ENCODE measurements around the gene SMIM15. TPM values are rescaled to one million over a fixed set of nuclear protein-coding genes. Genes with fewer than 3 reads are reported as not detected.
A peak's percentile ranks its signal among the peaks of the same experiment; 100 is the strongest.

Gene SMIM15
- total RNA-seq, 2 experiments from 2014 or later: 16.5 to 18.2 TPM

GRCh38 chr5:61182449-61182848 is 20.2 kb upstream of the SMIM15 start:
- POLR2A ChIA-PET: interaction anchor here (1.1 kb wide), 1 partner anchor 18 kb away, joined by 4 read pairs; no protein-coding TSS in a partner anchor
- no peaks in the 10 kb centered on the region for H3K27me3 ChIP-seq (ENCODE audit: control insufficient read depth in 1 of 2, insufficient read depth in 2 of 2, low read length in 2 of 2)
- intact Hi-C loops (cut with DNase I, micrococcal nuclease): no loop called here
- peak; percentile 80 for ATAC-seq (ENCODE audit: poor library complexity)
- H3K9me3 ChIP-seq (ENCODE audit: control insufficient read depth in 1 of 2, insufficient read depth in 1 of 2, low read length in 2 of 2): no peaks in the 10 kb centered on the region
- peak in 1 of 14 experiments; percentile 24 for DNase-seq
- no peak overlapping the region for H3K4me3 ChIP-seq (ENCODE audit: low read length)
- TF ChIP-seq CTCF (IDR thresholded peaks at IDR 0.05): no peak
- H3K9me3 Mint-ChIP-seq: no peaks in the 10 kb centered on the region
- no peak overlapping the region for H3K27ac Mint-ChIP-seq
- H3K36me3 ChIP-seq (ENCODE audit: insufficient read depth, low read length): no peaks in the 10 kb centered on the region
- no peaks in the 10 kb centered on the region for H3K36me3 Mint-ChIP-seq (ENCODE audit: low read depth)
- no peak overlapping the region for H3K4me3 Mint-ChIP-seq
- H3K27ac ChIP-seq (ENCODE audit: low read depth in 1 of 2, low read length in 2 of 2): no peak overlapping the region
- peaks cover 5% of the 10 kb centered on the region for H3K27me3 Mint-ChIP-seq
- H3K4me1 Mint-ChIP-seq (ENCODE audit: low read depth): peaks cover 7% of the 10 kb centered on the region
- no peaks in the 10 kb centered on the region for H3K4me1 ChIP-seq (ENCODE audit: insufficient read depth, low read length)
- CTCF ChIA-PET: interaction anchor here (0.6 to 1.5 kb wide), 3 partner anchors 11 to 413 kb away, joined by 3 to 4 read pairs (median 3); no protein-coding TSS in a partner anchor

- H3K4me1 Mint-ChIP-seq (ENCODE audit: low read depth): peaks cover 7% of the 10 kb centered on the region
- no peak overlapping the region for H3K27ac Mint-ChIP-seq
- no peak for TF ChIP-seq CTCF (IDR thresholded peaks at IDR 0.05)
- DNase-seq (no peak), ATAC-seq (ENCODE audit: poor library complexity) (no peak)
- no peaks in the 10 kb centered on the region for H3K36me3 Mint-ChIP-seq (ENCODE audit: low read depth)
- ChIA-PET CTCF (no interaction called here), POLR2A (no interaction called here)
- H3K4me1 ChIP-seq (ENCODE audit: insufficient read depth, low read length): no peaks in the 10 kb centered on the region
- H3K27ac ChIP-seq (ENCODE audit: low read depth in 1 of 2, low read length in 2 of 2): no peak overlapping the region
- H3K9me3 ChIP-seq (ENCODE audit: control insufficient read depth in 1 of 2, insufficient read depth in 1 of 2, low read length in 2 of 2): no peaks in the 10 kb centered on the region
- H3K27me3 ChIP-seq (ENCODE audit: control insufficient read depth in 1 of 2, insufficient read depth in 2 of 2, low read length in 2 of 2): no peaks in the 10 kb centered on the region
- H3K27me3 Mint-ChIP-seq: no peaks in the 10 kb centered on the region
- intact Hi-C loops (cut with DNase I, micrococcal nuclease): loop anchor here in 1 of 2 experiments (2.0 kb wide), 1 partner anchor 34 kb away; no protein-coding TSS in a partner anchor
- no peaks in the 10 kb centered on the region for H3K36me3 ChIP-seq (ENCODE audit: insufficient read depth, low read length)
- H3K4me3 Mint-ChIP-seq: no peak overlapping the region
- H3K9me3 Mint-ChIP-seq: no peaks in the 10 kb centered on the region
- H3K4me3 ChIP-seq (ENCODE audit: low read length): no peak overlapping the region
Observed at GRCh38 chr5:61180886-61181285, 18.6 kb upstream of the SMIM15 start.

- Histone ChIP-seq H3K36me3 (ENCODE audit: insufficient read depth, low read length) (no peaks in the 10 kb centered on the region), H3K4me3 (ENCODE audit: low read length) (no peak overlapping the region), H3K27ac (ENCODE audit: low read depth in 1 of 2, low read length in 2 of 2) (no peak overlapping the region), H3K27me3 (ENCODE audit: control insufficient read depth in 1 of 2, insufficient read depth in 2 of 2, low read length in 2 of 2) (no peaks in the 10 kb centered on the region), H3K4me1 (ENCODE audit: insufficient read depth, low read length) (no peaks in the 10 kb centered on the region), H3K9me3 (ENCODE audit: control insufficient read depth in 1 of 2, insufficient read depth in 1 of 2, low read length in 2 of 2) (no peaks in the 10 kb centered on the region)
- no peak for DNase-seq
- no peak for ATAC-seq (ENCODE audit: poor library complexity)
- Mint-ChIP-seq H3K27ac (no peak overlapping the region), H3K9me3 (no peaks in the 10 kb centered on the region), H3K4me3 (no peak overlapping the region), H3K36me3 (ENCODE audit: low read depth) (no peaks in the 10 kb centered on the region), H3K4me1 (ENCODE audit: low read depth) (peaks cover 7% of the 10 kb centered on the region), H3K27me3 (no peaks in the 10 kb centered on the region)
- no peak for TF ChIP-seq CTCF (IDR thresholded peaks at IDR 0.05)
- ChIA-PET CTCF (interaction anchor here (0.9 kb wide), 1 partner anchor 138 kb away, joined by 3 read pairs; no protein-coding TSS in a partner anchor), POLR2A (no interaction called here)
- intact Hi-C loops (cut with DNase I, micrococcal nuclease): no loop called here
Observed at GRCh38 chr5:61178702-61179101, 16.4 kb upstream of the SMIM15 start.
